Measurements from ENCODE around the gene PGAM2.

- TF ChIP-seq KAT8 (CRISPR knock-in tag; IDR thresholded peaks at IDR 0.05) (no peak), TARDBP (CRISPR knock-in tag; IDR thresholded peaks at IDR 0.05) (no peak), ZNF281 (CRISPR knock-in tag; IDR thresholded peaks at IDR 0.05; ENCODE audit: borderline replicate concordance) (no peak)
Measured at GRCh38 chr7:44075296-44076075, 10.1 kb upstream of the PGAM2 start.

All from HepG2 (cell line).